HG02973 (cell line): Measurements from ENCODE around the gene KIF9.
A peak's percentile ranks its signal among the peaks of the same experiment; 100 is the strongest.
"Not testable (repeated sequence)": the region's sequence is repeated elsewhere in the genome, so short reads cannot be mapped to it uniquely, and the experiment has no call there.

Experiments used
- ATAC-seq: cut with Tn5 transposase; IDR thresholded peaks from one replicate; pipeline ENCODE4 v1.9.1; 2021; ENCODE audit warnings: moderate library complexity; ENCODE audit not compliant: unreplicated experiment

The KIF9 gene

GRCh38 chr3:47256331-47256730, 26.3 kb downstream of the KIF9 start:
- ATAC-seq, result not testable (repeated sequence)

- no peak for ATAC-seq
These were observed 30.9 kb downstream of the KIF9 start for GRCh38 chr3:47251689-47252088.

- not testable (repeated sequence) for ATAC-seq
These were observed 31.5 kb downstream of the KIF9 start for GRCh38 chr3:47251085-47251484.

GRCh38 chr3:47250309-47251060, 32.1 kb downstream of the KIF9 start:
- no peak for ATAC-seq

- no peak for ATAC-seq
These were observed 35.2 kb downstream of the KIF9 start for GRCh38 chr3:47247131-47248064.

GRCh38 chr3:47245271-47245670, 37.3 kb downstream of the KIF9 start:
- no peak for ATAC-seq

GRCh38 chr3:47244531-47245100, 38.0 kb downstream of the KIF9 start:
- no peak for ATAC-seq

- ATAC-seq, result no peak
These were observed 39.0 kb downstream of the KIF9 start for GRCh38 chr3:47243419-47244147.

GRCh38 chr3:47239929-47240328, 42.7 kb downstream of the KIF9 start:
- no peak for ATAC-seq

GRCh38 chr3:47238017-47238416, 44.6 kb downstream of the KIF9 start:
- no peak for ATAC-seq

GRCh38 chr3:47228088-47228487, 54.5 kb downstream of the KIF9 start:
- peak; percentile 47 for ATAC-seq

- no peak for ATAC-seq
These were observed 54.9 kb downstream of the KIF9 start for GRCh38 chr3:47227678-47228077.

- ATAC-seq, result peak; percentile 49
These were observed 57.2 kb downstream of the KIF9 start for GRCh38 chr3:47225310-47225906.

GRCh38 chr3:47223755-47224154, 58.8 kb downstream of the KIF9 start:
- ATAC-seq, result no peak

GRCh38 chr3:47221798-47222197, 60.8 kb downstream of the KIF9 start:
- ATAC-seq, result no peak

GRCh38 chr3:47210863-47211405, 71.7 kb downstream of the KIF9 start:
- ATAC-seq, result no peak

- ATAC-seq, result not testable (repeated sequence)
These were observed 76.6 kb downstream of the KIF9 start for GRCh38 chr3:47206022-47206421.

GRCh38 chr3:47204875-47205274, 77.7 kb downstream of the KIF9 start:
- ATAC-seq, result no peak

- no peak for ATAC-seq
These were observed 80.1 kb downstream of the KIF9 start for GRCh38 chr3:47202542-47202941.

- ATAC-seq, result no peak
These were observed 85.3 kb downstream of the KIF9 start for GRCh38 chr3:47197287-47197686.
